NB4 (cell line): ENCODE data around the gene AP3B1.

Source experiments
- DNase-seq: peaks from one replicate; pipeline ENCODE4 v3.0.0; 2010; ENCODE audit warnings: low read depth
- H3K4me3 ChIP-seq: one replicate; pipeline ENCODE4 v1.5.1; 2011; ENCODE audit warnings: mild to moderate bottlenecking, low read depth, low read length, moderate library complexity
- MYC ChIP-seq: IDR thresholded peaks from 2 replicates; pipeline ENCODE4 v1.6.1; 2011; ENCODE audit warnings: low read depth, low read length
- POLR2A ChIP-seq: IDR thresholded peaks from 2 replicates; pipeline ENCODE4 v1.6.1; 2011; ENCODE audit warnings: mild to moderate bottlenecking; ENCODE audit not compliant: insufficient read length; ENCODE audit errors: extremely low read depth
- TF ChIP-seq, protein P1 (sequence below): IDR thresholded peaks from 2 replicates; pipeline ENCODE4 v1.6.1; 2011; ENCODE audit warnings: low read depth, low read length
- TF ChIP-seq, protein P2 (sequence below): IDR thresholded peaks from one replicate; pipeline ENCODE4 v1.5.1; 2012; ENCODE audit warnings: low read depth, low read length

Gene AP3B1

DNA sequence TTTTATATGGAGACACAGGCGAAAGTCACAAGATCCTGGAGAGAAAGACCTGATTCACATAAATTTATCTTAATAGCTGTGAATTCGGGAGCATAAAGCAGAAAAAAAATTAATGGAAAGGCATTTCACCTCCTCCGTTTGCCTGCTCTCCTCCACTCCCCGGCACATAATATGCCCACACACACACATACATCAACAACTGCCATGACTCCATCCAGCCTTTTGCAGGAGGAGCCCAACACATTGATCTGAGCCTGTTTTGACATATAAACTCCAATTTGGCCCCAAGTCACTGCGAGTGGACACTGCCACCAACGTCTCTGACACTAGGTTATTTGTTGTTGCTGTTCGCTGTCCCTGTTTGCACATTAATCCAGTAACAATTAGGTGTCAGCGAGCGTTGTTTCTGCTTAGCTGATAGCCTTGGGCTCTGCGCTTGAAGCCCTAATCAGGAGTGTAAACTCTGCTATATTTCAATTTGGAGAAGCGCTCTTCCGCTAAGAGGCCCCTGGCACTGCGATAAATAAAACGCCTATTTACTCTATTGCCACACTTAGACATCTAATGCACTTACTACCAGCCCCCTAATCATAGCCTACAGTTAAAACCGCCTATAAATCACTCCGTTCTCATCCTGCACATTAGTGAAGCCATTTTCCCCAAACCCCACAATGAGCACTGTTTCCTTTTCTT, 322.6 kb downstream of the AP3B1 start:
- no peak overlapping the region for H3K4me3 ChIP-seq
- no peak for DNase-seq
- TF ChIP-seq, protein P1, sequence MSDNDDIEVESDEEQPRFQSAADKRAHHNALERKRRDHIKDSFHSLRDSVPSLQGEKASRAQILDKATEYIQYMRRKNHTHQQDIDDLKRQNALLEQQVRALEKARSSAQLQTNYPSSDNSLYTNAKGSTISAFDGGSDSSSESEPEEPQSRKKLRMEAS: no peak
- TF ChIP-seq POLR2A: no peak
- TF ChIP-seq, protein P2, sequence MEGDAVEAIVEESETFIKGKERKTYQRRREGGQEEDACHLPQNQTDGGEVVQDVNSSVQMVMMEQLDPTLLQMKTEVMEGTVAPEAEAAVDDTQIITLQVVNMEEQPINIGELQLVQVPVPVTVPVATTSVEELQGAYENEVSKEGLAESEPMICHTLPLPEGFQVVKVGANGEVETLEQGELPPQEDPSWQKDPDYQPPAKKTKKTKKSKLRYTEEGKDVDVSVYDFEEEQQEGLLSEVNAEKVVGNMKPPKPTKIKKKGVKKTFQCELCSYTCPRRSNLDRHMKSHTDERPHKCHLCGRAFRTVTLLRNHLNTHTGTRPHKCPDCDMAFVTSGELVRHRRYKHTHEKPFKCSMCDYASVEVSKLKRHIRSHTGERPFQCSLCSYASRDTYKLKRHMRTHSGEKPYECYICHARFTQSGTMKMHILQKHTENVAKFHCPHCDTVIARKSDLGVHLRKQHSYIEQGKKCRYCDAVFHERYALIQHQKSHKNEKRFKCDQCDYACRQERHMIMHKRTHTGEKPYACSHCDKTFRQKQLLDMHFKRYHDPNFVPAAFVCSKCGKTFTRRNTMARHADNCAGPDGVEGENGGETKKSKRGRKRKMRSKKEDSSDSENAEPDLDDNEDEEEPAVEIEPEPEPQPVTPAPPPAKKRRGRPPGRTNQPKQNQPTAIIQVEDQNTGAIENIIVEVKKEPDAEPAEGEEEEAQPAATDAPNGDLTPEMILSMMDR: no peak
- TF ChIP-seq MYC: no peak

DNA sequence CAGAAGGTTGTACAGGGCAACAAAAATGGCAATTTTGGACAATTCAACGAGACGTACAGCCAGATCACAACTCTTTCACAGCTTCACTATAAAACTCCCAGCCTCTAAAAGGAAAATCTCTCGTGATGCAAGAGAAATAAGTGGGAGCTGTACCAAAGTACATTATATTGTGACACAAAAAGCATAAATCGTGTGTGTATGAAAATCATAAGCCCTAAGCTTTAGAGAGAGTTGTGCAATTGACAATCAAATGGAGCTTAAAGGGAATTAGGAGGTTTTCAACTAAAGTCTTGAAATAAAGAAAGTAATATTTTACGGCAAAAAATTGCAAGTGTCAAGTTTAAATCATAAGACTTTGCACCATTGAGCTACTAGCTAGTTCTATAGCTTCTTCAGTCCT, 323.6 kb downstream of the AP3B1 start:
- TF ChIP-seq, protein P1: no peak
- no peak overlapping the region for H3K4me3 ChIP-seq
- DNase-seq: no peak

DNA sequence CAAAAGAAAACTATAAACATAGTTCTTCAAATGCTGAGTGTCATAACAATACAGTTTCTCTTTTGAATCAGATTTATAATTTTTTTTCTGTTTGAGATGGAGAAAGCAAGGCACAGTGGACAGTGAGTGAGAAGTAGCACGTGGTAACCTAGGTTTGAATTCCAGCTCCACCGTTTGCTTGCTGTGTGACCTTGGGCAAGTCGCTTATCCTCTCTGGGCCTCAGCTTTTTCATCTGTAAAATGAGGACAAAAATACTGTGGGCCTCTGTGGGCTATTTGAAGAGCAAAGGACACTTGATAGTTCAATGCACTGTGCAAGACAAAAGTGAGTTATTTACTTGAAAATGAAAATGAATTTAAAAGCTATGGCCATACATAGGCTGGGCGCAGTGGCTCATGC, 330.7 kb downstream of the AP3B1 start:
- H3K4me3 ChIP-seq: no peak overlapping the region
- no peak for TF ChIP-seq MYC
- TF ChIP-seq, protein P1: no peak
- DNase-seq: no peak

DNA sequence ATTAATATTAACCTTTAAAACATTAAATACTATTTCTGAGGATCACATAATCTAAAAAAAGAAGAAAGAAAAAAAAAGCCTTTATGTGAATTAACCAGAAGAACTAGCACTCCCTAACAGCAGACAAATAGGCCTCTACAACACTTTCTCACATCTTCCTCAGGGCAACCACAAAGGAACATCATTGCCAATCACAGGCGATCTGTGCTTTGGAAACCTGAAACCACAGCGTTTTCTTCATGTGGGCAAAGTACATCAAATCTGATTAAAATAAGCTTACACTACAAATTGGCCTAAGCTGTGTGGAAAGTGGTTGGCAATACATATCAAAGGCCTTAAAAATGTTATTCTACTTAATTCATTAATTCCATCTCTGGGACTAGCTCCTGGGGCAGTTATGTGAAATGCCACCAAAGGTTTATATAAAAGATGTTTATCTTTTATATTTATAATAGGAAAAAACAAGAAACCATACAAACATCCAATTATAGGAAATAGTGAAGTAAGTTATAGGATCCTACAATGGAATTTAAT, 333.6 kb downstream of the AP3B1 start:
- TF ChIP-seq MYC (no peak), POLR2A (no peak)
- TF ChIP-seq, protein P2: no peak
- TF ChIP-seq, protein P1: no peak
- no peak for DNase-seq
- H3K4me3 ChIP-seq: no peak overlapping the region

DNA sequence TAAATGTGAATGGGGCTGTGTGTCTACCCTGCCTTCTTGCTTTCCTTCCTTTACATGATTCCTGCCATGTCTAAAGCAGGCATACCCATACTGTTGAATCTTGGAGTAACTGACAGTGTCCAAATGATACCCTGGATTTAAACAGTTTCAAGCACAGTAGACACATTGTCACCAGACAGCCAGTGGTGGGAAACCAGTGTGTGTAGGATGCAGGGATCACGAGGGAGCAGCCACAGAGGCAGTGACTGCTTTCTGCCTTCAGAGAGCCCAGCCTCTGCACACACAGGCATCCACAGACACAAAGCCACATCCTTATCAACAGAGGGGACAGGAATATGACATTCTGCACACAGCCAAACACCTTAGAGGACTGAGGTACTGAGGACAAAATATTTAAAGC, 334.2 kb downstream of the AP3B1 start:
- H3K4me3 ChIP-seq: no peak overlapping the region
- no peak for DNase-seq
- TF ChIP-seq, protein P2: no peak
- no peak for TF ChIP-seq POLR2A
- TF ChIP-seq MYC: no peak
- TF ChIP-seq, protein P1: no peak

DNA sequence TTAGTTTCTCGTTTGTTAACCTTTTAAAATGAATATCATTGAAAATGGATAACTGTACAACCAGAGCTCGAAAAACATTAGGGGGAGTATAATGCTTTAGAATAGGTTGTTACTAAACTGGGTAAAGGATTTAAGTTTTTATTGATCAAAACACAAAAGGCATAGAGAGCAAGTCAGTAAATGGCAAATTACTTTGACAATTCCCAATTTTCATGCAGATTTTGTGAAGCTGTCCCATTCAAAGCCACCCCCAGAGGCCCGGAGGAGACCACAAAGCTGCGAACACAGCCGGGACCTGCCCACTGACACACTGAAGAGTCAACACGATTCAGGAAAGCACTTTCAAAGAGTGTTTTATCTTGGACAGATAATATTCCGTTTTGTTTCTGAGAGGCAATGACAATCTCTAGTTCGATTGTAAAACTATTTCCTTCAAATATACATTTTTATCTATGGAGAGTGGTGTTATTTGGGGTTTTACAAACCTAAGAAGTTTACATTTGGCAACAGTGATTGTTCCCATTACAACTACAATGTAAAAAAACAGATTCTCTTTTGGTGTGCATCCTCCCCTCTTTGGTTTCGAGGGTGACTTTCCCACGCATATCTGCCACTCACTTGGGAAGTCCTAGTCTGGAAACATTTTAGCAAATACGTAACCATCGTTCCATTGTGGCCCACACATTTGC, 335.7 kb downstream of the AP3B1 start:
- H3K4me3 ChIP-seq: no peak overlapping the region
- TF ChIP-seq POLR2A: no peak
- TF ChIP-seq, protein P1: no peak
- TF ChIP-seq, protein P2: no peak
- no peak for TF ChIP-seq MYC
- DNase-seq: no peak
